Effector memory CD8-positive, alpha-beta T cell (primary cell): ENCODE measurements around the gene SCNN1A.
"Not testable (repeated sequence)": the region's sequence is repeated elsewhere in the genome, so short reads cannot be mapped to it uniquely, and the experiment has no call there.

Experiments used
- ATAC-seq: fragments of 150-1000 bp; cut with Tn5 transposase; replicated peaks from 2 replicates; pipeline ENCODE4 v1.10.0; 2021; ENCODE audit warnings: mild to moderate bottlenecking, moderate library complexity
- DNase-seq, 3 experiments: peaks; one replicate each; pipeline ENCODE4 v3.0.0; 2021
- H3K27ac Mint-ChIP-seq, 2 donors: one replicate each; pipeline ENCODE4 v1.8.0; 2022; ENCODE audit warnings: mild to moderate bottlenecking in 2 of 2, mixed read lengths in 2 of 2, moderate library complexity in 2 of 2
- H3K27me3 Mint-ChIP-seq, 2 donors: one replicate each; pipeline ENCODE4 v1.8.0; 2022; ENCODE audit warnings: mixed read lengths in 2 of 2
- H3K36me3 Mint-ChIP-seq: one replicate; pipeline ENCODE4 v1.8.0; 2022; ENCODE audit warnings: mild to moderate bottlenecking, moderate library complexity, mixed read lengths; ENCODE audit not compliant: insufficient read depth
- H3K4me1 Mint-ChIP-seq, 2 donors: one replicate each; pipeline ENCODE4 v1.8.0; 2022; ENCODE audit warnings: low read depth in 2 of 2, mixed read lengths in 2 of 2
- H3K4me3 Mint-ChIP-seq, 2 donors: one replicate each; pipeline ENCODE4 v1.8.0; 2022; ENCODE audit warnings: mild to moderate bottlenecking in 2 of 2, mixed read lengths in 2 of 2, moderate library complexity in 2 of 2
- H3K9me3 Mint-ChIP-seq, 2 donors: one replicate each; pipeline ENCODE4 v1.8.0; 2022; ENCODE audit warnings: mixed read lengths in 2 of 2

SCNN1A gene

GRCh38 chr12:6342140-6342889 lies 33.0 kb downstream of the SCNN1A start:
- H3K36me3 Mint-ChIP-seq, result peaks cover 10% of the 10 kb centered on the region
- no peaks in the 10 kb centered on the region for H3K9me3 Mint-ChIP-seq
- no peak for ATAC-seq
- H3K4me3 Mint-ChIP-seq, result no peak overlapping the region
- H3K27ac Mint-ChIP-seq, result no peak overlapping the region
- peaks cover 0 to 9% of the 10 kb centered on the region in 2 donors for H3K27me3 Mint-ChIP-seq
- DNase-seq, result no peak
- peaks cover 39 to 47% of the 10 kb centered on the region in 2 donors for H3K4me1 Mint-ChIP-seq

- DNase-seq (peak in 1 of 3 experiments; percentile 28), ATAC-seq (peak; percentile 20)
- H3K27me3 Mint-ChIP-seq, result peaks cover 0 to 1% of the 10 kb centered on the region in 2 donors
- H3K4me3 Mint-ChIP-seq, result no peak within 1 kb of the TSS
- no peak within 1 kb of the TSS for H3K27ac Mint-ChIP-seq
- peaks cover 40 to 43% of the 10 kb centered on the region in 2 donors for H3K4me1 Mint-ChIP-seq
- H3K9me3 Mint-ChIP-seq, result no peaks in the 10 kb centered on the region
- H3K36me3 Mint-ChIP-seq, result peaks cover 10% of the 10 kb centered on the region
These were observed 33.8 kb downstream of the SCNN1A start, which contains the start of gene TNFRSF1A for GRCh38 chr12:6341417-6342139. TSS of gene TNFRSF1A (minus strand) at chr12:6342076. CDS start at chr12:6341814, 262 bp downstream.

- Mint-ChIP-seq H3K4me3 (no peak overlapping the region), H3K27ac (no peak overlapping the region), H3K27me3 (no peaks in the 10 kb centered on the region), H3K36me3 (peaks cover 10% of the 10 kb centered on the region), H3K9me3 (no peaks in the 10 kb centered on the region), H3K4me1 (peaks cover 40 to 45% of the 10 kb centered on the region in 2 donors)
- DNase-seq (no peak), ATAC-seq (no peak)
These were observed 34.5 kb downstream of the SCNN1A start for GRCh38 chr12:6340745-6341416.

GRCh38 chr12:6340032-6340638 lies 35.2 kb downstream of the SCNN1A start:
- Mint-ChIP-seq H3K27me3 (no peaks in the 10 kb centered on the region), H3K4me1 (peaks cover 40 to 45% of the 10 kb centered on the region in 2 donors), H3K27ac (no peak overlapping the region), H3K36me3 (peaks cover 16% of the 10 kb centered on the region), H3K9me3 (no peaks in the 10 kb centered on the region), H3K4me3 (no peak overlapping the region)
- ATAC-seq (no peak), DNase-seq (no peak)

GRCh38 chr12:6338955-6339354 lies 36.4 kb downstream of the SCNN1A start:
- Mint-ChIP-seq H3K4me3 (no peak overlapping the region), H3K27ac (no peak overlapping the region), H3K4me1 (peaks cover 49 to 52% of the 10 kb centered on the region in 2 donors), H3K9me3 (no peaks in the 10 kb centered on the region), H3K27me3 (no peaks in the 10 kb centered on the region), H3K36me3 (peaks cover 25% of the 10 kb centered on the region)
- ATAC-seq (no peak), DNase-seq (no peak)

GRCh38 chr12:6338536-6338935 lies 36.8 kb downstream of the SCNN1A start:
- H3K27me3 Mint-ChIP-seq, H3K4me3 Mint-ChIP-seq, H3K9me3 Mint-ChIP-seq, H3K27ac Mint-ChIP-seq, ATAC-seq, DNase-seq: not testable (repeated sequence)
- Mint-ChIP-seq H3K36me3 (peaks cover 29% of the 10 kb centered on the region), H3K4me1 (peaks cover 50 to 53% of the 10 kb centered on the region in 2 donors)

- no peak for DNase-seq
- H3K9me3 Mint-ChIP-seq, result no peaks in the 10 kb centered on the region
These were observed 37.4 kb downstream of the SCNN1A start for GRCh38 chr12:6337958-6338433.

GRCh38 chr12:6336889-6337853 lies 38.2 kb downstream of the SCNN1A start:
- Mint-ChIP-seq H3K36me3 (peaks cover 39% of the 10 kb centered on the region), H3K27ac (no peak overlapping the region), H3K27me3 (no peaks in the 10 kb centered on the region), H3K4me3 (no peak overlapping the region), H3K4me1 (peaks cover 50 to 53% of the 10 kb centered on the region in 2 donors), H3K9me3 (no peaks in the 10 kb centered on the region)
- DNase-seq, result peak; percentile 74 to 78 (median 76)
- ATAC-seq, result peak; percentile 69

More at GRCh38 chr12:6337958-6338433, 37.4 kb downstream of the SCNN1A start:
- no peaks in the 10 kb centered on the region for H3K27me3 Mint-ChIP-seq
- H3K27ac Mint-ChIP-seq, result no peak overlapping the region
- H3K4me3 Mint-ChIP-seq, result no peak overlapping the region
- H3K36me3 Mint-ChIP-seq, result peaks cover 32% of the 10 kb centered on the region
- H3K4me1 Mint-ChIP-seq, result peaks cover 50 to 53% of the 10 kb centered on the region in 2 donors
- no peak for ATAC-seq

GRCh38 chr12:6336079-6336888 lies 39.1 kb downstream of the SCNN1A start:
- H3K27me3 Mint-ChIP-seq, result no peaks in the 10 kb centered on the region
- ATAC-seq (peak; percentile 29), DNase-seq (peak; percentile 43 to 52 (median 50))
- no peaks in the 10 kb centered on the region for H3K9me3 Mint-ChIP-seq
- peaks cover 42% of the 10 kb centered on the region for H3K36me3 Mint-ChIP-seq
- H3K4me1 Mint-ChIP-seq, result peaks cover 45 to 49% of the 10 kb centered on the region in 2 donors
- no peak overlapping the region for H3K27ac Mint-ChIP-seq
- H3K4me3 Mint-ChIP-seq, result no peak overlapping the region

GRCh38 chr12:6335451-6336078 lies 39.8 kb downstream of the SCNN1A start:
- peak; percentile 71 for ATAC-seq
- DNase-seq, result peak; percentile 78 to 82 (median 81)
- Mint-ChIP-seq H3K4me3 (no peak overlapping the region), H3K4me1 (peaks cover 45 to 49% of the 10 kb centered on the region in 2 donors), H3K27me3 (no peaks in the 10 kb centered on the region), H3K27ac (no peak overlapping the region), H3K36me3 (peaks cover 47% of the 10 kb centered on the region), H3K9me3 (no peaks in the 10 kb centered on the region)

GRCh38 chr12:6334940-6335450 lies 40.4 kb downstream of the SCNN1A start:
- no peak overlapping the region for H3K4me3 Mint-ChIP-seq
- H3K27me3 Mint-ChIP-seq, result no peaks in the 10 kb centered on the region
- H3K27ac Mint-ChIP-seq, result no peak overlapping the region
- ATAC-seq (no peak), DNase-seq (no peak)
- peaks cover 45 to 49% of the 10 kb centered on the region in 2 donors for H3K4me1 Mint-ChIP-seq
- no peaks in the 10 kb centered on the region for H3K9me3 Mint-ChIP-seq
- H3K36me3 Mint-ChIP-seq, result peaks cover 53% of the 10 kb centered on the region
